ENCODE results near the gene PRR3. TPM values are rescaled to one million over a fixed set of nuclear protein-coding genes. Genes with fewer than 3 reads are reported as not detected.
A peak's percentile ranks its signal among the peaks of the same experiment; 100 is the strongest.

Gene PRR3
- total and polyA plus RNA-seq, 9 of the 15 experiments (the other 6 are each of a cell fraction or from before 2014, with no cell fraction given), result 23.5 to 59.6 (median 28.8) TPM

DNA sequence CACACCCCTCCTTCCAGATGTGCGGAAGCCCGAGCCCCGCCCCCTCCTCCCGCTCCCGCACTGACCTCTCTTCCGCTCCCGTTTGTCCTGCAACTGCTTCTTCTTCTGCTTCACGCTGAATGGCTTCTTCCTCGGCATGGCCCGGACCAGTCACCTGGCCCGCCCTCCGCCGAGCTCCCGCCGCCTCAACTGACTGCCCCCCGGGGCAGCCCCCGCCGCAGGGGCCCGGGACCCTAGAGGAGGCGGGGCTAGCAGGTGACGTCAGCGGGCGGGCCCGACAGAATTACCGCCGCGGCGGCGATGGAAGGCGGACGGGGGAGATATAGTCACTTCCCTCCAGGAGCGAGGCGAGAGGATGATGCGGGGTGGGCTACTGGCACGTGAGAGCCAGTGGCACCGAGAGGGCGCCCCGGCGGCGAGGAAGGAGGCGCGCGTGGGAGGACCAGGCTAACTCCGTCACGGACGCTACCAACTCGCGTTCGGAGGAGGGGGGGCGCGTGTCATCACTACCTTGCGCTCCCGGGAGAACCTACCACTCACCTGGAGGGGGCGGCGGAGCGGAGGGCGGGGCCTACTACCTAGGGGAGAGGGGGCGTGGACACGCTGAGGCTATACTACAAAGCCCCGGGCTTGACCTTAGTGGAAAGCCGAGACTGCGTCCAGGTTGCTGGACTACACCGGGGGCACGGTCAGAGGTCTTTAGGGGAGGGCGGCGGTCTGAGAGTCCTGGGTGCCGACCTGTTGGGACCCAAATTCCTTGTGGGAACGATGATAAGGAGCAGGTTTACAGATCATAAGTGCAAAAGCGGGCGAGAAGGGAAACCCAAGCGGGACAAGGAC is 809 bp upstream of the PRR3 start, which contains the start of gene GNL1 (continued):
- peak; percentile 4; the same call in 1 of the 2 replicates for TF ChIP-seq MAFF (IDR thresholded peaks at IDR 0.05; ENCODE audit: low read length)
- peak; percentile 100 for TF ChIP-seq ATF7 (IDR thresholded peaks at IDR 0.05)
- TF ChIP-seq ZC3H4 (CRISPR knock-in tag; IDR thresholded peaks at IDR 0.05; ENCODE audit: borderline replicate concordance), result no peak; the same call in 1 of the 2 replicates
- peak; percentile 94 for TF ChIP-seq ESRRA (IDR thresholded peaks at IDR 0.05; ENCODE audit: borderline replicate concordance, low read depth)
- TF ChIP-seq, protein P1, sequence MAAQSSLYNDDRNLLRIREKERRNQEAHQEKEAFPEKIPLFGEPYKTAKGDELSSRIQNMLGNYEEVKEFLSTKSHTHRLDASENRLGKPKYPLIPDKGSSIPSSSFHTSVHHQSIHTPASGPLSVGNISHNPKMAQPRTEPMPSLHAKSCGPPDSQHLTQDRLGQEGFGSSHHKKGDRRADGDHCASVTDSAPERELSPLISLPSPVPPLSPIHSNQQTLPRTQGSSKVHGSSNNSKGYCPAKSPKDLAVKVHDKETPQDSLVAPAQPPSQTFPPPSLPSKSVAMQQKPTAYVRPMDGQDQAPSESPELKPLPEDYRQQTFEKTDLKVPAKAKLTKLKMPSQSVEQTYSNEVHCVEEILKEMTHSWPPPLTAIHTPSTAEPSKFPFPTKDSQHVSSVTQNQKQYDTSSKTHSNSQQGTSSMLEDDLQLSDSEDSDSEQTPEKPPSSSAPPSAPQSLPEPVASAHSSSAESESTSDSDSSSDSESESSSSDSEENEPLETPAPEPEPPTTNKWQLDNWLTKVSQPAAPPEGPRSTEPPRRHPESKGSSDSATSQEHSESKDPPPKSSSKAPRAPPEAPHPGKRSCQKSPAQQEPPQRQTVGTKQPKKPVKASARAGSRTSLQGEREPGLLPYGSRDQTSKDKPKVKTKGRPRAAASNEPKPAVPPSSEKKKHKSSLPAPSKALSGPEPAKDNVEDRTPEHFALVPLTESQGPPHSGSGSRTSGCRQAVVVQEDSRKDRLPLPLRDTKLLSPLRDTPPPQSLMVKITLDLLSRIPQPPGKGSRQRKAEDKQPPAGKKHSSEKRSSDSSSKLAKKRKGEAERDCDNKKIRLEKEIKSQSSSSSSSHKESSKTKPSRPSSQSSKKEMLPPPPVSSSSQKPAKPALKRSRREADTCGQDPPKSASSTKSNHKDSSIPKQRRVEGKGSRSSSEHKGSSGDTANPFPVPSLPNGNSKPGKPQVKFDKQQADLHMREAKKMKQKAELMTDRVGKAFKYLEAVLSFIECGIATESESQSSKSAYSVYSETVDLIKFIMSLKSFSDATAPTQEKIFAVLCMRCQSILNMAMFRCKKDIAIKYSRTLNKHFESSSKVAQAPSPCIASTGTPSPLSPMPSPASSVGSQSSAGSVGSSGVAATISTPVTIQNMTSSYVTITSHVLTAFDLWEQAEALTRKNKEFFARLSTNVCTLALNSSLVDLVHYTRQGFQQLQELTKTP (IDR thresholded peaks at IDR 0.05; ENCODE audit: low read depth in 1 of 2, partially characterized antibody in 2 of 2), result peak in 1 of 2 experiments; percentile 0
- TF ChIP-seq, protein P2, sequence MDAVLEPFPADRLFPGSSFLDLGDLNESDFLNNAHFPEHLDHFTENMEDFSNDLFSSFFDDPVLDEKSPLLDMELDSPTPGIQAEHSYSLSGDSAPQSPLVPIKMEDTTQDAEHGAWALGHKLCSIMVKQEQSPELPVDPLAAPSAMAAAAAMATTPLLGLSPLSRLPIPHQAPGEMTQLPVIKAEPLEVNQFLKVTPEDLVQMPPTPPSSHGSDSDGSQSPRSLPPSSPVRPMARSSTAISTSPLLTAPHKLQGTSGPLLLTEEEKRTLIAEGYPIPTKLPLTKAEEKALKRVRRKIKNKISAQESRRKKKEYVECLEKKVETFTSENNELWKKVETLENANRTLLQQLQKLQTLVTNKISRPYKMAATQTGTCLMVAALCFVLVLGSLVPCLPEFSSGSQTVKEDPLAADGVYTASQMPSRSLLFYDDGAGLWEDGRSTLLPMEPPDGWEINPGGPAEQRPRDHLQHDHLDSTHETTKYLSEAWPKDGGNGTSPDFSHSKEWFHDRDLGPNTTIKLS (IDR thresholded peaks at IDR 0.05; ENCODE audit: borderline replicate concordance, low read depth), result peak; percentile 11; the same call in 1 of the 2 replicates
- TF ChIP-seq ZNF316 (IDR thresholded peaks at IDR 0.05), result no peak; the same call in 1 of the 2 replicates
- TF ChIP-seq, protein P3, sequence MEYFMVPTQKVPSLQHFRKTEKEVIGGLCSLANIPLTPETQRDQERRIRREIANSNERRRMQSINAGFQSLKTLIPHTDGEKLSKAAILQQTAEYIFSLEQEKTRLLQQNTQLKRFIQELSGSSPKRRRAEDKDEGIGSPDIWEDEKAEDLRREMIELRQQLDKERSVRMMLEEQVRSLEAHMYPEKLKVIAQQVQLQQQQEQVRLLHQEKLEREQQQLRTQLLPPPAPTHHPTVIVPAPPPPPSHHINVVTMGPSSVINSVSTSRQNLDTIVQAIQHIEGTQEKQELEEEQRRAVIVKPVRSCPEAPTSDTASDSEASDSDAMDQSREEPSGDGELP (CRISPR knock-in tag; IDR thresholded peaks at IDR 0.05; ENCODE audit: borderline replicate concordance), result peak; percentile 80
- TF ChIP-seq PHB2 (IDR thresholded peaks at IDR 0.05; ENCODE audit: low read depth), result peak; percentile 9; the same call in 1 of the 2 replicates
- TF ChIP-seq SMARCE1 (IDR thresholded peaks at IDR 0.05), result peak; percentile 0; the same call in 1 of the 2 replicates
- TF ChIP-seq POLR2B (IDR thresholded peaks at IDR 0.05; ENCODE audit: low read depth, partially characterized antibody), result peak; percentile 72
- peak; percentile 56 for TF ChIP-seq ZBED1 (IDR thresholded peaks at IDR 0.05)
- TF ChIP-seq ZFPM2 (CRISPR knock-in tag; IDR thresholded peaks at IDR 0.05), result 0 out of 2 replicates have a peak, but pooled peaks have one; percentile 62
- TF ChIP-seq PHF8 (IDR thresholded peaks at IDR 0.05; ENCODE audit: borderline replicate concordance, low read length), result peak; percentile 43; the same call in 1 of the 2 replicates
- TF ChIP-seq SPI1 (IDR thresholded peaks at IDR 0.05; ENCODE audit: borderline replicate concordance, low read depth, low read length), result peak; percentile 45
- TF ChIP-seq, protein P4, sequence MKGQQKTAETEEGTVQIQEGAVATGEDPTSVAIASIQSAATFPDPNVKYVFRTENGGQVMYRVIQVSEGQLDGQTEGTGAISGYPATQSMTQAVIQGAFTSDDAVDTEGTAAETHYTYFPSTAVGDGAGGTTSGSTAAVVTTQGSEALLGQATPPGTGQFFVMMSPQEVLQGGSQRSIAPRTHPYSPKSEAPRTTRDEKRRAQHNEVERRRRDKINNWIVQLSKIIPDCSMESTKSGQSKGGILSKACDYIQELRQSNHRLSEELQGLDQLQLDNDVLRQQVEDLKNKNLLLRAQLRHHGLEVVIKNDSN (CRISPR knock-in tag; IDR thresholded peaks at IDR 0.05), result no peak; the same call in 1 of the 2 replicates
- peak; percentile 97 for TF ChIP-seq MBD2 (IDR thresholded peaks at IDR 0.05; ENCODE audit: borderline replicate concordance, low read depth)
- TF ChIP-seq CBX5 (IDR thresholded peaks at IDR 0.05; ENCODE audit: borderline replicate concordance, low read depth), result 0 out of 2 replicates have a peak, but pooled peaks have one; percentile 35
